Measurements from ENCODE around the gene NUP98. TPM values are rescaled to one million over a fixed set of nuclear protein-coding genes. Genes with fewer than 3 reads are reported as not detected.

The NUP98 gene
- total RNA-seq, 1 experiment from 2014 or later, result 59.7 TPM

- no peak overlapping the region for H3K27ac ChIP-seq
- no peaks in the 10 kb centered on the region for H3K4me1 ChIP-seq (replicated peaks; ENCODE audit: insufficient read depth)
- intact Hi-C loops (cut with micrococcal nuclease; ENCODE audit: unreplicated experiment), result no loop called here
- H4K20me1 ChIP-seq (ENCODE audit: insufficient read depth), result peaks cover 4% of the 10 kb centered on the region; the same call in 1 of the 2 replicates
- no peaks in the 10 kb centered on the region for H3K9me3 ChIP-seq (ENCODE audit: insufficient read depth, low read depth)
- ChIA-PET POLR2A (ENCODE audit: unreplicated experiment) (no interaction called here), CTCF (no interaction called here)
- H3K4me3 ChIP-seq, result no peak overlapping the region
- H3F3A ChIP-seq (ENCODE audit: insufficient read depth, low read depth), result no peaks in the 10 kb centered on the region
- H3K79me2 ChIP-seq (ENCODE audit: low read depth), result no peaks in the 10 kb centered on the region
- H3K9me2 ChIP-seq (ENCODE audit: insufficient read depth), result no peaks in the 10 kb centered on the region
- DNase-seq, result no peak
- H2AFZ ChIP-seq, result no peak overlapping the region
- H3K27me3 ChIP-seq (ENCODE audit: insufficient read depth, low read depth), result no peaks in the 10 kb centered on the region
- no peak overlapping the region for H3K4me2 ChIP-seq
- no TSS peak for BruUV-seq (replicated peaks)
- peaks cover 12% of the 10 kb centered on the region for H3K36me3 ChIP-seq (ENCODE audit: low read depth)
- no peak for TF ChIP-seq CTCF (conservative IDR thresholded peaks at IDR 0.05)
- no peak for TF ChIP-seq EZH2 (IDR thresholded peaks at IDR 0.05; ENCODE audit: low read depth)
Measured at GRCh38 chr11:3675971-3676370, 121.4 kb downstream of the NUP98 start.

GRCh38 chr11:3674189-3674588, 123.2 kb downstream of the NUP98 start:
- CTCF ChIA-PET, result no interaction called here

GRCh38 chr11:3671334-3672254, 125.8 kb downstream of the NUP98 start, which contains the start of gene CHRNA10:
TSS of gene CHRNA10 (minus strand) at chr11:3671384. CDS start at chr11:3671312, 72 bp downstream.
- H3K27me3 ChIP-seq (ENCODE audit: insufficient read depth, low read depth), result no peaks in the 10 kb centered on the region
- 0 out of 2 replicates have a peak, but pooled peaks cover 2% of the 10 kb centered on the region for H3K36me3 ChIP-seq (ENCODE audit: low read depth)
- TF ChIP-seq CTCF (conservative IDR thresholded peaks at IDR 0.05) (no peak), EZH2 (IDR thresholded peaks at IDR 0.05; ENCODE audit: low read depth) (no peak)
- no peak within 1 kb of the TSS for H3K4me2 ChIP-seq
- H3K27ac ChIP-seq, result no peak within 1 kb of the TSS
- no peak within 1 kb of the TSS for H3K4me3 ChIP-seq
- POLR2A ChIA-PET (ENCODE audit: unreplicated experiment), result no interaction called here
- no peaks in the 10 kb centered on the region for H3F3A ChIP-seq (ENCODE audit: insufficient read depth, low read depth)
- DNase-seq, result no peak
- no TSS peak for BruUV-seq (replicated peaks)
- H3K79me2 ChIP-seq (ENCODE audit: low read depth), result no peaks in the 10 kb centered on the region
- no peaks in the 10 kb centered on the region; the same call in 1 of the 2 replicates for H4K20me1 ChIP-seq (ENCODE audit: insufficient read depth)
- intact Hi-C loops (cut with micrococcal nuclease; ENCODE audit: unreplicated experiment), result no loop called here
- CTCF ChIA-PET, result no interaction called here
- H2AFZ ChIP-seq, result no peak within 1 kb of the TSS
- H3K9me3 ChIP-seq (ENCODE audit: insufficient read depth, low read depth), result no peaks in the 10 kb centered on the region
- no peaks in the 10 kb centered on the region for H3K4me1 ChIP-seq (replicated peaks; ENCODE audit: insufficient read depth)
- H3K9me2 ChIP-seq (ENCODE audit: insufficient read depth), result no peaks in the 10 kb centered on the region

More at GRCh38 chr11:3674189-3674588, 123.2 kb downstream of the NUP98 start:
- TF ChIP-seq CTCF (conservative IDR thresholded peaks at IDR 0.05) (no peak), EZH2 (IDR thresholded peaks at IDR 0.05; ENCODE audit: low read depth) (no peak)
- Histone ChIP-seq H4K20me1 (ENCODE audit: insufficient read depth) (peaks cover 4% of the 10 kb centered on the region; the same call in 1 of the 2 replicates), H2AFZ (no peak overlapping the region), H3F3A (ENCODE audit: insufficient read depth, low read depth) (no peaks in the 10 kb centered on the region), H3K4me3 (no peak overlapping the region), H3K36me3 (ENCODE audit: low read depth) (peaks cover 8% of the 10 kb centered on the region; the same call in 1 of the 2 replicates), H3K4me2 (no peak overlapping the region), H3K79me2 (ENCODE audit: low read depth) (no peaks in the 10 kb centered on the region), H3K4me1 (replicated peaks; ENCODE audit: insufficient read depth) (no peaks in the 10 kb centered on the region), H3K9me3 (ENCODE audit: insufficient read depth, low read depth) (no peaks in the 10 kb centered on the region), H3K27me3 (ENCODE audit: insufficient read depth, low read depth) (no peaks in the 10 kb centered on the region), H3K27ac (no peak overlapping the region), H3K9me2 (ENCODE audit: insufficient read depth) (no peaks in the 10 kb centered on the region)
- POLR2A ChIA-PET (ENCODE audit: unreplicated experiment), result no interaction called here
- DNase-seq, result peak in 1 of 2 experiments; percentile 58
- no TSS peak for BruUV-seq (replicated peaks)
- intact Hi-C loops (cut with micrococcal nuclease; ENCODE audit: unreplicated experiment), result no loop called here
